Prostate gland (tissue), 2 donors: Measurements from ENCODE around the gene MAML2. TPM values are rescaled to one million over a fixed set of nuclear protein-coding genes. Genes with fewer than 3 reads are reported as not detected.

Source experiments
- DNase-seq: peaks from one replicate; pipeline ENCODE4 v3.0.0-alpha.2; 2019; ENCODE audit warnings: low spot score
- H3K27ac ChIP-seq, 2 donors: fragments of 200-600 bp; sonication (generic); 2 replicates each; pipeline ENCODE4 v1.5.1; 2017 to 2019
- H3K27me3 ChIP-seq: fragments of 200-600 bp; sonication (generic); replicated peaks from 2 replicates; pipeline ENCODE4 v1.5.1; 2019; ENCODE audit not compliant: insufficient read depth
- H3K36me3 ChIP-seq, 2 donors: fragments of 200-600 bp; sonication (generic); 1 replicate in 1 of 2; 2 replicates in 1 of 2; pipeline versions ENCODE4 v1.5.1 to v1.8.1; 2017 to 2019
- H3K4me1 ChIP-seq: fragments of 200-600 bp; sonication (generic); replicated peaks from 2 replicates; pipeline ENCODE4 v1.5.1; 2019
- H3K4me3 ChIP-seq, 2 donors: fragments of 200-600 bp; sonication (generic); 2 replicates each; pipeline ENCODE4 v1.5.1; 2017 to 2019
- H3K9me3 ChIP-seq: fragments of 200-600 bp; sonication (generic); 2 replicates; pipeline ENCODE4 v1.5.1; 2017
- POLR2A ChIP-seq: fragments of 450-650 bp; IDR thresholded peaks from one replicate; pipeline ENCODE4 v1.6.1; 2016; ENCODE audit warnings: antibody characterized with exemption, mild to moderate bottlenecking
- POLR2AphosphoS5 ChIP-seq: sonication (generic); formaldehyde crosslinking; IDR thresholded peaks from one replicate; pipeline ENCODE4 v1.6.1; 2017; ENCODE audit warnings: antibody characterized with exemption
- WGBS: methylation state at CpG from one replicate; pipeline ENCODE4 v1.1.5; 2018; 5-methylcytosine and 5-hydroxymethylcytosine counted together
- intact Hi-C: fragments of 100-400 bp; cut with DNase I; formaldehyde crosslinking; loops from one replicate; pipeline ENCODE4 v1.14.2; 2022
- total RNA-seq, 2 donors: library from RNA; depleted of rRNA; stranded (reverse); fragments of >200 nt; gene quantifications; one replicate each; pipeline ENCODE4 v1.1.0, GENCODE V29; 2016
- TF ChIP-seq, protein P1 (sequence below), 4 experiments: fragments of 200-600 bp in 2 of 4; fragments of 450-650 bp in 2 of 4; sonication (generic) in 2 of 4; IDR thresholded peaks; 1 replicate in 3 of 4; 2 replicates in 1 of 4; pipeline ENCODE4 v1.5.1; 2016 to 2019; ENCODE audit warnings: antibody characterized with exemption in 4 of 4, mild to moderate bottlenecking in 2 of 4, moderate library complexity in 2 of 4

MAML2 gene
- total RNA-seq, 2 donors from 2014 or later: 28.9 to 30.4 TPM

DNA sequence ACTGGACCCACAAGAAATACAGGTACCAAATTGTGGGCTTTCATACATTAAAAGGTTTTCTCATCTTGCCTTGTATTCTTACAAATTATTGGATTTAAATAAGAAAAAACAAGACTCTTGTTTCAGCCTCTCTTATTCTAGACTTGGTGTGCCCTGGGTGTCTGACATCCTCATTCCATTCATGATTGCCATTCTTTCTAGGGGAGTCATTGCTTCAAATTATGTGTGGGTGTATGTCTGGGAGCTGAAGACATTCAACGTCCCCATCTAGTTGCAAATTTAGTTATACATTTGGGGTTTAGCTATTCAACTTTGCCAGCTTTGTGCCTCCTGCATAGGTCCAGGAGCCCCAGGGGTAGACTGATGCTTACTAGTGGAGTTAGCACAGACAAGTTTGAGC lies 18.1 kb downstream of the MAML2 start:
- Histone ChIP-seq H3K9me3 (no peaks in the 10 kb centered on the region), H3K4me3 (no peak overlapping the region), H3K4me1 (no peaks in the 10 kb centered on the region), H3K27ac (peak overlapping the region in 1 of 2 donors; percentile 17), H3K27me3 (no peaks in the 10 kb centered on the region), H3K36me3 (no peaks in the 10 kb centered on the region)
- DNase-seq: no peak
- 15% methylated on average over 1 of the region's 1 CpG for whole genome bisulfite sequencing
- peak; percentile 55 for TF ChIP-seq POLR2AphosphoS5
- TF ChIP-seq, protein P1, sequence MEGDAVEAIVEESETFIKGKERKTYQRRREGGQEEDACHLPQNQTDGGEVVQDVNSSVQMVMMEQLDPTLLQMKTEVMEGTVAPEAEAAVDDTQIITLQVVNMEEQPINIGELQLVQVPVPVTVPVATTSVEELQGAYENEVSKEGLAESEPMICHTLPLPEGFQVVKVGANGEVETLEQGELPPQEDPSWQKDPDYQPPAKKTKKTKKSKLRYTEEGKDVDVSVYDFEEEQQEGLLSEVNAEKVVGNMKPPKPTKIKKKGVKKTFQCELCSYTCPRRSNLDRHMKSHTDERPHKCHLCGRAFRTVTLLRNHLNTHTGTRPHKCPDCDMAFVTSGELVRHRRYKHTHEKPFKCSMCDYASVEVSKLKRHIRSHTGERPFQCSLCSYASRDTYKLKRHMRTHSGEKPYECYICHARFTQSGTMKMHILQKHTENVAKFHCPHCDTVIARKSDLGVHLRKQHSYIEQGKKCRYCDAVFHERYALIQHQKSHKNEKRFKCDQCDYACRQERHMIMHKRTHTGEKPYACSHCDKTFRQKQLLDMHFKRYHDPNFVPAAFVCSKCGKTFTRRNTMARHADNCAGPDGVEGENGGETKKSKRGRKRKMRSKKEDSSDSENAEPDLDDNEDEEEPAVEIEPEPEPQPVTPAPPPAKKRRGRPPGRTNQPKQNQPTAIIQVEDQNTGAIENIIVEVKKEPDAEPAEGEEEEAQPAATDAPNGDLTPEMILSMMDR (IDR thresholded peaks at IDR 0.05): no peak
- TF ChIP-seq POLR2A: no peak
- intact Hi-C loops: no loop called here

GRCh38 chr11:96323642-96323985 lies 19.4 kb downstream of the MAML2 start:
- no peaks in the 10 kb centered on the region for H3K9me3 ChIP-seq
- no peak for DNase-seq
- H3K27me3 ChIP-seq: no peaks in the 10 kb centered on the region
- intact Hi-C loops: no loop called here
- WGBS: 99% methylated on average over 6 of the region's 6 CpGs
- no peak overlapping the region for H3K4me3 ChIP-seq
- TF ChIP-seq POLR2A: no peak
- TF ChIP-seq POLR2AphosphoS5: no peak
- H3K27ac ChIP-seq: no peak overlapping the region
- H3K4me1 ChIP-seq: no peaks in the 10 kb centered on the region
- H3K36me3 ChIP-seq: no peaks in the 10 kb centered on the region

- TF ChIP-seq, protein P1 (IDR thresholded peaks at IDR 0.05): no peak
- TF ChIP-seq POLR2A (no peak), POLR2AphosphoS5 (no peak)
- DNase-seq: no peak
- H3K9me3 ChIP-seq: no peaks in the 10 kb centered on the region
- 96% methylated on average over 10 of the region's 10 CpGs for WGBS
- H3K4me1 ChIP-seq: no peaks in the 10 kb centered on the region
- H3K27ac ChIP-seq: no peak overlapping the region
- H3K4me3 ChIP-seq: no peak overlapping the region
- intact Hi-C loops: no loop called here
- no peaks in the 10 kb centered on the region for H3K36me3 ChIP-seq
- H3K27me3 ChIP-seq: no peaks in the 10 kb centered on the region
Observed at GRCh38 chr11:96322775-96323641, 20.0 kb downstream of the MAML2 start.

DNA sequence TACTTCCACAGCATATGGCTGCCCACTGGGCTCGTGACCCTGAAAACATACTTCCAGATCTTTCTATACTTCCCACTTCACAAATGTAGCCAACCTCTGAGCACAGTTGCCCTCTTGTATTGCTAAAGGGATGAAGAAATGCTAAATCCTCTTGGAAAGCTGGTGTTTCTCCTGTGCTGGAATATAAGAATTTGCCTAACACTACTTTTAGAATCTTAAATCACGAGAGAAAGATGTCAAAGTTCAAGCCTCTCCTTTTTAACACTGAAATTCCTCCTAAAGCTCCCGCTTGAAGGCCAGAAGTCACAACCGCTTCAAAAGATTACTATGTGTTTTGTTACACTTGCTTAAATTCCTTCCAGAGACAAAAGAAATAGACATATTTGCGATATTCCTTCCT lies 21.9 kb downstream of the MAML2 start:
- Histone ChIP-seq H3K9me3 (no peaks in the 10 kb centered on the region), H3K27ac (no peak overlapping the region), H3K27me3 (no peaks in the 10 kb centered on the region), H3K4me1 (no peaks in the 10 kb centered on the region), H3K36me3 (no peaks in the 10 kb centered on the region), H3K4me3 (no peak overlapping the region)
- WGBS: 97% methylated on average over 5 of the region's 5 CpGs
- TF ChIP-seq, protein P1 (IDR thresholded peaks at IDR 0.05): no peak
- no peak for TF ChIP-seq POLR2A
- TF ChIP-seq POLR2AphosphoS5: no peak
- intact Hi-C loops: no loop called here
- no peak for DNase-seq

DNA sequence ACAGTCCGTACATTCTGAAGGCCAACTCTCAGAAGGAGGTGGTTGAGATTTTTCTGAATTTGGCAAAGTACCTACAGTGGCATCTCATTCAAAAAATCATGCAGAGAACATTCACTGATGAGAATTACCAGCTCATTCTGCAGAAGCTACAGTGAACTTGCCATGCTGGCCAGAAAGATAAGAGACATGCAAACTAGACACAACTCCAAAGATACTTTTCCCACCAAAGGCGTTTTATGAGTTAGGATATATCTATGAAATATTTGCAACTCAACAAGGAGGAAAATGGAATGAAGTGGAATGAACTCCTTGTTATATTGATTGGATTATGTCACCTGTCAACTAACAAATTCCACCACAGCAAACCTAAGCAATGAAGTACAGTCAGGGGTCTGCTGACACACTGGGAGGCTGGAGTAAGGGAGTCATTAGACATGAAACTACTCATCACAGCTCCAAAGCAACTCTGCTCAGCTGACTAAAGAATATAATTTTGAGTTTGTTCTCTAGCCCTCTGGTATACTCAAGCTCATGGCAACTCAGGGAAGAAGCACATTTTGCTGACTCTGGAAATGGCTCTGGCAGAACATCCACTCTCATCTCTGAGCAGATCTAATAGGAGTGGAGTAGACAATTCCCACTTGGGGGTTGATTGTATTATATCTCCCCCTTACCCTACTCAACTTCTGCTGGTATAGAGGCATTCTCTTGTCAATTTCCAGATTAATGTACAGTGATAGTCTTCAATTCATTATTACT lies 22.9 kb downstream of the MAML2 start:
- no peaks in the 10 kb centered on the region for H3K4me1 ChIP-seq
- 85% methylated on average over 2 of the region's 2 CpGs for WGBS
- no peaks in the 10 kb centered on the region for H3K27me3 ChIP-seq
- H3K9me3 ChIP-seq: no peaks in the 10 kb centered on the region
- no peaks in the 10 kb centered on the region for H3K36me3 ChIP-seq
- intact Hi-C loops: no loop called here
- no peak for DNase-seq
- H3K27ac ChIP-seq: peak overlapping the region in 1 of 2 donors; percentile 5
- TF ChIP-seq, protein P1 (IDR thresholded peaks at IDR 0.05): no peak
- TF ChIP-seq POLR2AphosphoS5: no peak
- no peak for TF ChIP-seq POLR2A
- H3K4me3 ChIP-seq: no peak overlapping the region
